Activated naive CD8-positive, alpha-beta T cell treated with anti-CD3 and anti-CD28 coated beads for 36 hours (primary cell): ENCODE data around the gene CTIF. TPM values are rescaled to one million over a fixed set of nuclear protein-coding genes. Genes with fewer than 3 reads are reported as not detected.

Experiments
- DNase-seq: peaks from one replicate; pipeline ENCODE4 v3.0.0; 2021
- H3K27ac Mint-ChIP-seq: one replicate; pipeline ENCODE4 v1.8.0; 2022; ENCODE audit warnings: mild to moderate bottlenecking, moderate library complexity, mixed read lengths
- H3K27me3 Mint-ChIP-seq: one replicate; pipeline ENCODE4 v1.8.0; 2022; ENCODE audit warnings: mild to moderate bottlenecking, mixed read lengths
- H3K36me3 Mint-ChIP-seq: one replicate; pipeline ENCODE4 v1.8.0; 2021; ENCODE audit warnings: mild to moderate bottlenecking, mixed read lengths
- H3K4me1 Mint-ChIP-seq: one replicate; pipeline ENCODE4 v1.8.0; 2021; ENCODE audit warnings: mixed read lengths
- H3K4me3 Mint-ChIP-seq: one replicate; pipeline ENCODE4 v1.8.0; 2022; ENCODE audit warnings: mild to moderate bottlenecking, moderate library complexity, mixed read lengths
- H3K9me3 Mint-ChIP-seq: one replicate; pipeline ENCODE4 v1.8.0; 2022; ENCODE audit warnings: mixed read lengths
- total RNA-seq, 2 experiments: library from RNA; stranded (reverse); gene quantifications; one replicate each; pipeline ENCODE4 v1.2.3, GENCODE V29; 2021

Gene CTIF
- total RNA-seq, 2 experiments from 2014 or later = 2.3 to 3.5 TPM

GRCh38 chr18:48889115-48889941 lies 350.5 kb downstream of the CTIF start:
- Mint-ChIP-seq H3K4me3 (no peak overlapping the region), H3K27me3 (no peaks in the 10 kb centered on the region), H3K36me3 (no peaks in the 10 kb centered on the region), H3K9me3 (no peaks in the 10 kb centered on the region), H3K27ac (no peak overlapping the region), H3K4me1 (peaks cover 2% of the 10 kb centered on the region)
- DNase-seq = no peak

GRCh38 chr18:48889981-48890762 lies 351.3 kb downstream of the CTIF start:
- H3K36me3 Mint-ChIP-seq = no peaks in the 10 kb centered on the region
- no peak for DNase-seq
- no peak overlapping the region for H3K4me3 Mint-ChIP-seq
- no peak overlapping the region for H3K27ac Mint-ChIP-seq
- peaks cover 2% of the 10 kb centered on the region for H3K4me1 Mint-ChIP-seq
- H3K27me3 Mint-ChIP-seq = no peaks in the 10 kb centered on the region
- H3K9me3 Mint-ChIP-seq = no peaks in the 10 kb centered on the region

GRCh38 chr18:48891721-48892120 lies 352.9 kb downstream of the CTIF start:
- no peak overlapping the region for H3K27ac Mint-ChIP-seq
- H3K9me3 Mint-ChIP-seq = no peaks in the 10 kb centered on the region
- no peaks in the 10 kb centered on the region for H3K36me3 Mint-ChIP-seq
- no peak overlapping the region for H3K4me3 Mint-ChIP-seq
- H3K4me1 Mint-ChIP-seq = peaks cover 3% of the 10 kb centered on the region
- DNase-seq = no peak
- H3K27me3 Mint-ChIP-seq = no peaks in the 10 kb centered on the region

- no peak for DNase-seq
- peaks cover 5% of the 10 kb centered on the region for H3K4me1 Mint-ChIP-seq
- no peaks in the 10 kb centered on the region for H3K36me3 Mint-ChIP-seq
- no peaks in the 10 kb centered on the region for H3K27me3 Mint-ChIP-seq
- H3K27ac Mint-ChIP-seq = no peak overlapping the region
- no peak overlapping the region for H3K4me3 Mint-ChIP-seq
- no peaks in the 10 kb centered on the region for H3K9me3 Mint-ChIP-seq
Observed at GRCh38 chr18:48892146-48892855, 353.5 kb downstream of the CTIF start.

GRCh38 chr18:48893061-48893607 lies 354.3 kb downstream of the CTIF start:
- no peak overlapping the region for H3K4me3 Mint-ChIP-seq

GRCh38 chr18:48893608-48894600 lies 355.1 kb downstream of the CTIF start:
- no peak for DNase-seq
- H3K27ac Mint-ChIP-seq = no peak overlapping the region
- H3K27me3 Mint-ChIP-seq = no peaks in the 10 kb centered on the region
- H3K9me3 Mint-ChIP-seq = peaks cover 2% of the 10 kb centered on the region
- H3K36me3 Mint-ChIP-seq = no peaks in the 10 kb centered on the region
- H3K4me3 Mint-ChIP-seq = no peak overlapping the region
- H3K4me1 Mint-ChIP-seq = peaks cover 3% of the 10 kb centered on the region

More at GRCh38 chr18:48893061-48893607, 354.3 kb downstream of the CTIF start:
- Mint-ChIP-seq H3K9me3 (no peaks in the 10 kb centered on the region), H3K27me3 (no peaks in the 10 kb centered on the region), H3K27ac (no peak overlapping the region), H3K4me1 (peaks cover 3% of the 10 kb centered on the region), H3K36me3 (no peaks in the 10 kb centered on the region)
- no peak for DNase-seq

- Mint-ChIP-seq H3K36me3 (no peaks in the 10 kb centered on the region), H3K9me3 (peaks cover 5% of the 10 kb centered on the region), H3K4me3 (no peak overlapping the region), H3K27me3 (no peaks in the 10 kb centered on the region), H3K27ac (no peak overlapping the region), H3K4me1 (peaks cover 8% of the 10 kb centered on the region)
- DNase-seq = no peak
Observed at GRCh38 chr18:48894799-48895346, 356.0 kb downstream of the CTIF start.

GRCh38 chr18:48896326-48896874 lies 357.6 kb downstream of the CTIF start:
- H3K36me3 Mint-ChIP-seq = no peaks in the 10 kb centered on the region
- H3K4me1 Mint-ChIP-seq = peaks cover 11% of the 10 kb centered on the region
- peaks cover 5% of the 10 kb centered on the region for H3K9me3 Mint-ChIP-seq
- DNase-seq = no peak
- no peaks in the 10 kb centered on the region for H3K27me3 Mint-ChIP-seq
- H3K27ac Mint-ChIP-seq = no peak overlapping the region
- no peak overlapping the region for H3K4me3 Mint-ChIP-seq

GRCh38 chr18:48896875-48897511 lies 358.2 kb downstream of the CTIF start:
- Mint-ChIP-seq H3K27ac (no peak overlapping the region), H3K36me3 (no peaks in the 10 kb centered on the region), H3K27me3 (no peaks in the 10 kb centered on the region), H3K4me3 (no peak overlapping the region), H3K9me3 (peaks cover 5% of the 10 kb centered on the region), H3K4me1 (peaks cover 11% of the 10 kb centered on the region)
- peak; percentile 18 for DNase-seq

GRCh38 chr18:48897531-48897930 lies 358.7 kb downstream of the CTIF start:
- H3K4me3 Mint-ChIP-seq = no peak overlapping the region
- H3K9me3 Mint-ChIP-seq = peaks cover 5% of the 10 kb centered on the region
- H3K36me3 Mint-ChIP-seq = no peaks in the 10 kb centered on the region
- no peak for DNase-seq
- H3K27ac Mint-ChIP-seq = no peak overlapping the region
- H3K4me1 Mint-ChIP-seq = peaks cover 11% of the 10 kb centered on the region
- H3K27me3 Mint-ChIP-seq = no peaks in the 10 kb centered on the region

- Mint-ChIP-seq H3K4me3 (no peak overlapping the region), H3K4me1 (peaks cover 11% of the 10 kb centered on the region), H3K27ac (no peak overlapping the region), H3K27me3 (no peaks in the 10 kb centered on the region), H3K36me3 (no peaks in the 10 kb centered on the region), H3K9me3 (peaks cover 5% of the 10 kb centered on the region)
- DNase-seq = no peak
Observed at GRCh38 chr18:48898521-48898920, 359.7 kb downstream of the CTIF start.

GRCh38 chr18:48899558-48900174 lies 360.8 kb downstream of the CTIF start:
- Mint-ChIP-seq H3K27ac (no peak overlapping the region), H3K27me3 (no peaks in the 10 kb centered on the region), H3K4me3 (no peak overlapping the region), H3K9me3 (peaks cover 10% of the 10 kb centered on the region), H3K36me3 (no peaks in the 10 kb centered on the region), H3K4me1 (peaks cover 11% of the 10 kb centered on the region)
- no peak for DNase-seq

- Mint-ChIP-seq H3K9me3 (peaks cover 13% of the 10 kb centered on the region), H3K36me3 (no peaks in the 10 kb centered on the region), H3K27ac (no peak overlapping the region), H3K4me1 (peaks cover 11% of the 10 kb centered on the region), H3K27me3 (no peaks in the 10 kb centered on the region), H3K4me3 (no peak overlapping the region)
- no peak for DNase-seq
Observed at GRCh38 chr18:48900469-48900868, 361.6 kb downstream of the CTIF start.
